GM23248 (cell line): ENCODE results near the gene NKAIN2. TPM values are rescaled to one million over a fixed set of nuclear protein-coding genes. Genes with fewer than 3 reads are reported as not detected.

Experiments
- DNase-seq: peaks from one replicate; pipeline ENCODE4 v3.0.0-alpha.2; 2015
- H2AFZ ChIP-seq: fragments of 200-600 bp; sonication (generic); 2 replicates; pipeline ENCODE4 v1.6.1; 2016; ENCODE audit warnings: antibody characterized with exemption
- H3F3A ChIP-seq: fragments of 200-600 bp; sonication (generic); 2 replicates; pipeline ENCODE4 v1.6.1; 2016; ENCODE audit warnings: mild to moderate bottlenecking, antibody characterized with exemption, mixed run types; ENCODE audit not compliant: insufficient read depth
- H3K27ac ChIP-seq: fragments of 200-600 bp; sonication (generic); 2 replicates; pipeline ENCODE4 v1.5.1; 2016; ENCODE audit warnings: mild to moderate bottlenecking
- H3K27me3 ChIP-seq: fragments of 200-600 bp; sonication (generic); replicated peaks from 2 replicates; pipeline ENCODE4 v1.6.1; 2016; ENCODE audit warnings: mild to moderate bottlenecking; ENCODE audit not compliant: insufficient read depth
- H3K36me3 ChIP-seq: fragments of 200-600 bp; sonication (generic); 2 replicates; pipeline ENCODE4 v1.6.1; 2016; ENCODE audit warnings: low read depth, mild to moderate bottlenecking
- H3K4me1 ChIP-seq: fragments of 200-600 bp; sonication (generic); 2 replicates; pipeline ENCODE4 v1.6.1; 2016; ENCODE audit warnings: mild to moderate bottlenecking; ENCODE audit not compliant: insufficient read depth
- H3K4me2 ChIP-seq: fragments of 200-600 bp; sonication (generic); one replicate; pipeline ENCODE4 v1.6.1; 2016; ENCODE audit warnings: mild to moderate bottlenecking; ENCODE audit not compliant: unreplicated experiment
- H3K4me3 ChIP-seq: fragments of 200-600 bp; sonication (generic); 2 replicates; pipeline ENCODE4 v1.5.1; 2016; ENCODE audit warnings: mild to moderate bottlenecking
- H3K79me2 ChIP-seq: fragments of 200-600 bp; sonication (generic); 2 replicates; pipeline ENCODE4 v1.6.1; 2016; ENCODE audit warnings: mild to moderate bottlenecking; ENCODE audit not compliant: insufficient read depth
- H3K9ac ChIP-seq: fragments of 200-600 bp; sonication (generic); 2 replicates; pipeline ENCODE4 v1.6.1; 2016; ENCODE audit warnings: mild to moderate bottlenecking
- H3K9me2 ChIP-seq: fragments of 200-600 bp; sonication (generic); 2 replicates; pipeline ENCODE4 v1.6.1; 2016; ENCODE audit warnings: mixed run types, mild to moderate bottlenecking, moderate library complexity; ENCODE audit not compliant: insufficient read depth
- H3K9me3 ChIP-seq: fragments of 200-600 bp; sonication (generic); one replicate; pipeline ENCODE4 v1.6.1; 2017; ENCODE audit warnings: low read depth
- H4K20me1 ChIP-seq: fragments of 200-600 bp; sonication (generic); 2 replicates; pipeline ENCODE4 v1.6.0; 2016; ENCODE audit not compliant: insufficient read depth
- EZH2 ChIP-seq: fragments of 200-600 bp; sonication (generic); IDR thresholded peaks from 2 replicates; pipeline ENCODE4 v1.6.1; 2018; ENCODE audit warnings: antibody characterized with exemption, mild to moderate bottlenecking; ENCODE audit not compliant: insufficient read depth, poor library complexity, severe bottlenecking
- EZH2phosphoT487 ChIP-seq: fragments of 200-600 bp; sonication (generic); IDR thresholded peaks from 2 replicates; pipeline ENCODE4 v1.6.1; 2018; ENCODE audit warnings: antibody characterized with exemption, moderate library complexity, mild to moderate bottlenecking, low read depth; ENCODE audit not compliant: insufficient read depth
- WGBS, 2 experiments: methylation state at CpG; one replicate each; pipeline ENCODE4 v1.1.6; 2015 to 2017; ENCODE audit warnings: low lambda C conversion rate in 2 of 2, low coverage in 1 of 2; ENCODE audit errors: missing lambda C conversion rate in 2 of 2; 5-methylcytosine and 5-hydroxymethylcytosine counted together
- in situ Hi-C: fragments of 300-500 bp; cut with MboI; formaldehyde crosslinking; loops from 2 replicates; pipeline ENCODE4 v1.15.0; 2020
- polyA plus RNA-seq: library from polyadenylated mRNA; unstranded; fragments of >200 nt; fragmentation: Nextera tagmentation; extraction: Ambion mirVana; gene quantifications from 2 replicates; pipeline ENCODE4 v1.2.1, GENCODE V29; 2016
- total RNA-seq: library from RNA; depleted of rRNA; stranded (reverse); fragments of >200 nt; shearing (Covaris generic); gene quantifications from 2 replicates; pipeline ENCODE4 v1.2.3, GENCODE V29; 2014

The NKAIN2 gene
- total and polyA plus RNA-seq, 2 experiments from 2014 or later, result not detected

DNA sequence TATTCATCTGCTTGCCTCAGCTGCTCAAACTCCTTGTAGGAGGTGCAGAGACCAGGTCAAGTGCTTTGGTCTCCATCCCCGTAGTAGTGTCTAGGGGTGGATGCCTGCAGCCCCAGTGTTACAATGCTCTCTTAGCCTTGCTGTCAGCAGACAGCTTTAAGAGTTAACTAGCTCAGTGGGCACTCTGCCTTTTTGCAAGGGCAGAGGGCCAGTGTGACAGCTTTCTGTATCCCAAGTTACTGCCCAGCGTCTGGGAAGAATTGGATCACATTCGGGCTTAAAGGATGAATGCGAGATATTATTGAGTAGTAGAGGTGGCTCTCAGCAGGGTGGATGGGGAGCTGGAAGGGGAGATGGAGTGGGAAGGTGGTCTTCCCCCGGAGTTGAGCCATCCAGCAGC, 818.7 kb downstream of the NKAIN2 start:
- TF ChIP-seq EZH2 (no peak), EZH2phosphoT487 (no peak)
- Histone ChIP-seq H3K9ac (no peak overlapping the region), H3K27ac (no peak overlapping the region), H3K9me2 (no peaks in the 10 kb centered on the region), H3K4me3 (no peak overlapping the region), H3K9me3 (no peaks in the 10 kb centered on the region), H4K20me1 (no peaks in the 10 kb centered on the region), H3K79me2 (no peaks in the 10 kb centered on the region), H3K27me3 (no peaks in the 10 kb centered on the region), H3K4me2 (no peak overlapping the region), H3K4me1 (no peaks in the 10 kb centered on the region), H3K36me3 (no peaks in the 10 kb centered on the region), H2AFZ (no peak overlapping the region), H3F3A (no peaks in the 10 kb centered on the region)
- in situ Hi-C loops, result no loop called here
- no peak for DNase-seq
- 31 to 40% methylated on average over 5 of the region's 5 CpGs for WGBS, 2 experiments

GRCh38 chr6:124633655-124634054, 830.0 kb downstream of the NKAIN2 start:
- in situ Hi-C loops, result no loop called here
- Histone ChIP-seq H3K79me2 (no peaks in the 10 kb centered on the region), H3K27me3 (no peaks in the 10 kb centered on the region), H3K9me3 (no peaks in the 10 kb centered on the region), H3K4me2 (no peak overlapping the region), H3K36me3 (no peaks in the 10 kb centered on the region), H2AFZ (no peak overlapping the region), H3K4me1 (no peaks in the 10 kb centered on the region), H3F3A (no peaks in the 10 kb centered on the region), H3K9me2 (no peaks in the 10 kb centered on the region), H3K9ac (no peak overlapping the region), H4K20me1 (no peaks in the 10 kb centered on the region), H3K4me3 (no peak overlapping the region), H3K27ac (no peak overlapping the region)
- TF ChIP-seq EZH2, result no peak
- no peak for TF ChIP-seq EZH2phosphoT487
- no peak for DNase-seq
- WGBS, 2 experiments, result 15 to 29% methylated on average over 3 of the region's 3 CpGs

GRCh38 chr6:124640432-124640831, 836.8 kb downstream of the NKAIN2 start:
- WGBS, 2 experiments, result 56 to 59% methylated on average over 4 of the region's 4 CpGs
- TF ChIP-seq EZH2phosphoT487, result no peak
- no peak for TF ChIP-seq EZH2
- H3K9ac ChIP-seq, result no peak overlapping the region

DNA sequence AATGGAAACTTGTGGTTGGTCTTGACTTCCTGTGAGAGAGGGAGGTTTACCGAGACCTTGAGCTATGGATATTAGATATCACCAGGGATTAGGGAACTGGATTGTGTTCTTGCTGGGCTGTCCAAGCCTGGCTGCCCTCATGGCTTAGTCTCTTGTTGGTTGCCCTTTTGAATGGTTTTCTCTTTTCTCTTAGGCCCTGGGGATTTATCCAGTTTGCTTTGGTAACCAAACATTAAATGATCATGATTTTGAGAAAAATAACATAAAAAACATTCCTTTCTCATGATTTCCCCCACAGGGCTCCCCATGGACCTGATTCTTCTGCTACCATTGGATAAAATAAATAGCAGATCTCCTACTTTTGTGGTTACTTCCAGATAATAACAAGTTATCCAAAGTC, 852.2 kb downstream of the NKAIN2 start:
- H3F3A ChIP-seq, result no peaks in the 10 kb centered on the region
- no peaks in the 10 kb centered on the region for H4K20me1 ChIP-seq
- no peak overlapping the region for H3K4me3 ChIP-seq
- no peak overlapping the region for H3K4me2 ChIP-seq
- no peaks in the 10 kb centered on the region for H3K9me3 ChIP-seq
- no peaks in the 10 kb centered on the region for H3K79me2 ChIP-seq
- no peak overlapping the region for H3K27ac ChIP-seq
- in situ Hi-C loops, result no loop called here
- DNase-seq, result no peak
- H3K9ac ChIP-seq, result no peak overlapping the region
- no peak overlapping the region for H2AFZ ChIP-seq
- no peaks in the 10 kb centered on the region for H3K4me1 ChIP-seq
- no peaks in the 10 kb centered on the region for H3K36me3 ChIP-seq
- WGBS, 2 experiments, result 31 to 39% methylated on average over 1 of the region's 1 CpG
- no peak for TF ChIP-seq EZH2
- no peak for TF ChIP-seq EZH2phosphoT487
- H3K9me2 ChIP-seq, result no peaks in the 10 kb centered on the region
- H3K27me3 ChIP-seq, result no peaks in the 10 kb centered on the region

More at GRCh38 chr6:124640432-124640831, 836.8 kb downstream of the NKAIN2 start:
- Histone ChIP-seq H3K9me2 (no peaks in the 10 kb centered on the region), H3K4me2 (no peak overlapping the region), H3K79me2 (no peaks in the 10 kb centered on the region), H3F3A (no peaks in the 10 kb centered on the region), H3K27ac (no peak overlapping the region), H4K20me1 (no peaks in the 10 kb centered on the region), H3K4me1 (no peaks in the 10 kb centered on the region), H3K36me3 (no peaks in the 10 kb centered on the region), H2AFZ (no peak overlapping the region), H3K27me3 (no peaks in the 10 kb centered on the region), H3K9me3 (no peaks in the 10 kb centered on the region), H3K4me3 (no peak overlapping the region)
- in situ Hi-C loops, result no loop called here
- DNase-seq, result no peak

DNA sequence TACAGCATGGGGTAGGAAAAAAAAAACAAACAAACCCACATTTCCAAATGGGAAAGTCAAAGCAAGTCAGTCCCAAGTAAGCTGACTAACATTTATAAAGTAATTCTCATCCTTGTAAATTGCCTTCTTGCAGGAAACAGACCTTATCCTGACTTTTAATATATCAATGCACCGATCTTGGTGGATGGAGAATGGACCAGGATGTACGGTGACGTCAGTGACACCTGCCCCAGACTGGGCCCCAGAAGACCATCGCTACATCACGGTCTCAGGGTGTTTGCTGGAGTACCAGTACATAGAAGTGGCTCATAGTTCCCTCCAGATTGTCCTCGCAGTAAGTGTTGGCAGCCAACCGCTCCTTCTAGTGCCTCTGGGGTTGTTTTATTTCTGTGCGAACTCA, 854.4 kb downstream of the NKAIN2 start:
- no peak overlapping the region for H3K4me3 ChIP-seq
- TF ChIP-seq EZH2 (no peak), EZH2phosphoT487 (no peak)
- no peaks in the 10 kb centered on the region for H3F3A ChIP-seq
- H3K9ac ChIP-seq, result no peak overlapping the region
- H3K36me3 ChIP-seq, result no peaks in the 10 kb centered on the region
- H3K27me3 ChIP-seq, result no peaks in the 10 kb centered on the region
- H2AFZ ChIP-seq, result no peak overlapping the region
- H4K20me1 ChIP-seq, result no peaks in the 10 kb centered on the region
- H3K9me2 ChIP-seq, result no peaks in the 10 kb centered on the region
- no peak overlapping the region for H3K4me2 ChIP-seq
- in situ Hi-C loops, result no loop called here
- H3K9me3 ChIP-seq, result no peaks in the 10 kb centered on the region
- no peaks in the 10 kb centered on the region for H3K4me1 ChIP-seq
- no peaks in the 10 kb centered on the region for H3K79me2 ChIP-seq
- no peak for DNase-seq
- H3K27ac ChIP-seq, result no peak overlapping the region
- 61 to 68% methylated on average over 8 of the region's 8 CpGs for WGBS, 2 experiments
